Mesodermal cell (in vitro differentiated cells): ENCODE results near the gene PDE6B.
"Not testable (repeated sequence)": the region's sequence is repeated elsewhere in the genome, so short reads cannot be mapped to it uniquely, and the experiment has no call there.

Source experiments
- H3K27ac ChIP-seq: 2 replicates; pipeline ENCODE4 v1.7.0; 2013; ENCODE audit warnings: mild to moderate bottlenecking, low read depth, low read length, moderate library complexity; ENCODE audit not compliant: severe bottlenecking
- H3K36me3 ChIP-seq: 2 replicates; pipeline ENCODE4 v1.7.1; 2013; ENCODE audit warnings: mild to moderate bottlenecking, low read length, moderate library complexity; ENCODE audit not compliant: control insufficient read depth, insufficient read depth
- H3K4me1 ChIP-seq: one replicate; pipeline ENCODE4 v1.7.1; 2013; ENCODE audit warnings: mild to moderate bottlenecking, low read length; ENCODE audit not compliant: insufficient read depth, control insufficient read depth, poor library complexity, severe bottlenecking
- H3K4me3 ChIP-seq: 2 replicates; pipeline ENCODE4 v1.7.0; 2013; ENCODE audit warnings: low read length, control low read depth, mild to moderate bottlenecking; ENCODE audit not compliant: insufficient read depth, poor library complexity, severe bottlenecking; ENCODE audit errors: extremely low read depth
- H3K9me3 ChIP-seq: 2 replicates; pipeline ENCODE4 v1.7.1; 2013; ENCODE audit warnings: mild to moderate bottlenecking, low read length, moderate library complexity; ENCODE audit not compliant: control insufficient read depth
- WGBS, 2 experiments: methylation state at CpG; one replicate each; pipeline ENCODE4 v1.1.5; 2013; ENCODE audit warnings: missing lambda C conversion rate in 2 of 2; ENCODE audit not compliant: insufficient coverage in 2 of 2; 5-methylcytosine and 5-hydroxymethylcytosine counted together

Gene PDE6B

GRCh38 chr4:705278-706082 is 80.1 kb downstream of the PDE6B start, which contains the start of gene PCGF3:
Gene PCGF3 (plus strand): TSS chr4:705832. CDS start chr4:733681, 27,849 bp downstream.
- peaks cover 4% of the 10 kb centered on the region for H3K4me1 ChIP-seq
- peak within 1 kb of the TSS; percentile 95 for H3K4me3 ChIP-seq
- H3K27ac ChIP-seq = peak within 1 kb of the TSS; percentile 91
- H3K9me3 ChIP-seq = no peaks in the 10 kb centered on the region
- WGBS, 2 experiments = 0 to 5% methylated on average over 54 to 56 of the region's 82 CpGs
- H3K36me3 ChIP-seq = peaks cover 26% of the 10 kb centered on the region

GRCh38 chr4:706083-706633 is 80.8 kb downstream of the PDE6B start:
- not testable (repeated sequence) for H3K9me3 ChIP-seq, H3K4me1 ChIP-seq
- H3K27ac ChIP-seq = peak overlapping the region; percentile 91
- peaks cover 33% of the 10 kb centered on the region for H3K36me3 ChIP-seq
- H3K4me3 ChIP-seq = peak overlapping the region; percentile 95
- WGBS, 2 experiments = 3 to 5% methylated on average over 16 to 18 of the region's 21 CpGs

GRCh38 chr4:706834-707598 is 81.6 kb downstream of the PDE6B start:
- 68 to 82% methylated on average over 13 to 17 of the region's 21 CpGs for WGBS, 2 experiments
- Histone ChIP-seq H3K9me3 (no peaks in the 10 kb centered on the region), H3K4me3 (peak overlapping the region; percentile 95), H3K27ac (no peak overlapping the region), H3K36me3 (peaks cover 41% of the 10 kb centered on the region), H3K4me1 (peaks cover 4% of the 10 kb centered on the region)

- H3K4me1 ChIP-seq = peaks cover 4% of the 10 kb centered on the region
- no peak overlapping the region for H3K4me3 ChIP-seq
- 91 to 95% methylated on average over 9 to 10 of the region's 11 CpGs for WGBS, 2 experiments
- peaks cover 51% of the 10 kb centered on the region for H3K36me3 ChIP-seq
- no peaks in the 10 kb centered on the region for H3K9me3 ChIP-seq
- H3K27ac ChIP-seq = no peak overlapping the region
These were observed 82.7 kb downstream of the PDE6B start for GRCh38 chr4:707929-708630.

- no peak overlapping the region for H3K4me3 ChIP-seq
- peaks cover 56% of the 10 kb centered on the region for H3K36me3 ChIP-seq
- 95 to 100% methylated on average over 2 to 3 of the region's 6 CpGs for WGBS, 2 experiments
- no peaks in the 10 kb centered on the region for H3K9me3 ChIP-seq
- no peak overlapping the region for H3K27ac ChIP-seq
- H3K4me1 ChIP-seq = peaks cover 4% of the 10 kb centered on the region
These were observed 83.2 kb downstream of the PDE6B start for GRCh38 chr4:708631-708933.

GRCh38 chr4:709348-709747 is 84.0 kb downstream of the PDE6B start:
- no peak overlapping the region for H3K27ac ChIP-seq
- no peaks in the 10 kb centered on the region for H3K9me3 ChIP-seq
- H3K4me3 ChIP-seq = no peak overlapping the region
- H3K36me3 ChIP-seq = peaks cover 64% of the 10 kb centered on the region
- WGBS, 2 experiments = 95 to 96% methylated on average over 6 of the region's 6 CpGs
- peaks cover 4% of the 10 kb centered on the region for H3K4me1 ChIP-seq

- no peak overlapping the region for H3K27ac ChIP-seq
- peaks cover 67% of the 10 kb centered on the region for H3K36me3 ChIP-seq
- WGBS, 2 experiments = 93 to 94% methylated on average over 8 of the region's 9 CpGs
- no peak overlapping the region for H3K4me3 ChIP-seq
- peaks cover 4% of the 10 kb centered on the region for H3K4me1 ChIP-seq
- no peaks in the 10 kb centered on the region for H3K9me3 ChIP-seq
These were observed 84.7 kb downstream of the PDE6B start for GRCh38 chr4:710116-710515.

GRCh38 chr4:710916-711315 is 85.5 kb downstream of the PDE6B start:
- no peaks in the 10 kb centered on the region for H3K9me3 ChIP-seq
- no peak overlapping the region for H3K4me3 ChIP-seq
- H3K27ac ChIP-seq = no peak overlapping the region
- 96 to 97% methylated on average over 12 of the region's 13 CpGs for WGBS, 2 experiments
- H3K36me3 ChIP-seq = peaks cover 67% of the 10 kb centered on the region
- H3K4me1 ChIP-seq = peaks cover 4% of the 10 kb centered on the region

- no CpG with 5 or more reads among the region's 3 CpGs for WGBS, 2 experiments
- H3K4me3 ChIP-seq = no peak overlapping the region
- peaks cover 67% of the 10 kb centered on the region for H3K36me3 ChIP-seq
- H3K27ac ChIP-seq = no peak overlapping the region
- peaks cover 2% of the 10 kb centered on the region for H3K4me1 ChIP-seq
- no peaks in the 10 kb centered on the region for H3K9me3 ChIP-seq
These were observed 86.7 kb downstream of the PDE6B start for GRCh38 chr4:712093-712492.

GRCh38 chr4:712916-713632 is 87.7 kb downstream of the PDE6B start:
- no peaks in the 10 kb centered on the region for H3K9me3 ChIP-seq
- 86 to 92% methylated on average over 4 to 5 of the region's 9 CpGs for WGBS, 2 experiments
- H3K4me1 ChIP-seq = no peaks in the 10 kb centered on the region
- no peak overlapping the region for H3K27ac ChIP-seq
- H3K4me3 ChIP-seq = no peak overlapping the region
- peaks cover 65% of the 10 kb centered on the region for H3K36me3 ChIP-seq
